Right atrium auricular region (tissue), 2 donors: Measurements from ENCODE around the gene FKBP1B. TPM values are rescaled to one million over a fixed set of nuclear protein-coding genes. Genes with fewer than 3 reads are reported as not detected.

ENCODE experiments used
- DNase-seq: peaks from one replicate; pipeline ENCODE4 v3.0.0-alpha.2; 2019; ENCODE audit warnings: low spot score
- H3K27ac ChIP-seq, 2 donors: fragments of 200-600 bp; sonication (generic); 1 replicate in 1 of 2; 2 replicates in 1 of 2; pipeline ENCODE4 v1.5.1; 2016 to 2019
- H3K27me3 ChIP-seq, 2 donors: fragments of 200-600 bp; sonication (generic); one replicate each; pipeline versions ENCODE4 v1.5.1 to v1.6.0; 2017 to 2019
- H3K36me3 ChIP-seq: fragments of 200-600 bp; sonication (generic); one replicate; pipeline ENCODE4 v1.5.1; 2016
- H3K4me1 ChIP-seq, 2 donors: fragments of 200-600 bp; sonication (generic); one replicate each; pipeline versions ENCODE4 v1.5.1 to v1.6.0; 2017 to 2019
- H3K4me3 ChIP-seq, 2 donors: fragments of 200-600 bp; sonication (generic); 1 replicate in 1 of 2; 2 replicates in 1 of 2; pipeline ENCODE4 v1.5.1; 2017 to 2019; ENCODE audit warnings: mild to moderate bottlenecking in 1 of 2, moderate library complexity in 1 of 2
- H3K9me3 ChIP-seq, 2 donors: fragments of 200-600 bp; sonication (generic); one replicate each; pipeline ENCODE4 v1.5.1; 2019
- CTCF ChIP-seq, 2 donors: fragments of 200-600 bp; sonication (generic); IDR thresholded peaks; one replicate each; pipeline ENCODE4 v1.5.1; 2019; ENCODE audit warnings: antibody characterized with exemption in 2 of 2
- total RNA-seq, 2 donors: library from RNA; depleted of rRNA; stranded (reverse); fragments of >200 nt; gene quantifications; one replicate each; pipeline ENCODE4 v1.1.0, GENCODE V29; 2016

The FKBP1B gene
- total RNA-seq, 2 donors from 2014 or later = 5.0 to 8.5 TPM

- Histone ChIP-seq H3K9me3 (no peaks in the 10 kb centered on the region), H3K27me3 (no peaks in the 10 kb centered on the region), H3K4me3 (no peak overlapping the region), H3K27ac (no peak overlapping the region), H3K4me1 (no peaks in the 10 kb centered on the region), H3K36me3 (no peaks in the 10 kb centered on the region)
- no peak for DNase-seq
- no peak for TF ChIP-seq CTCF (IDR thresholded peaks at IDR 0.05)
Measured at GRCh38 chr2:24016376-24016761, 33.2 kb upstream of the FKBP1B start.

GRCh38 chr2:24016853-24017703 is 32.5 kb upstream of the FKBP1B start:
- H3K4me3 ChIP-seq = no peak overlapping the region
- H3K27me3 ChIP-seq = no peaks in the 10 kb centered on the region
- H3K4me1 ChIP-seq = no peaks in the 10 kb centered on the region
- no peak for DNase-seq
- no peaks in the 10 kb centered on the region for H3K36me3 ChIP-seq
- no peak overlapping the region for H3K27ac ChIP-seq
- no peaks in the 10 kb centered on the region for H3K9me3 ChIP-seq
- TF ChIP-seq CTCF (IDR thresholded peaks at IDR 0.05) = no peak

GRCh38 chr2:24017711-24018110 is 31.8 kb upstream of the FKBP1B start:
- no peak for DNase-seq
- H3K4me1 ChIP-seq = no peaks in the 10 kb centered on the region
- no peak overlapping the region for H3K27ac ChIP-seq
- no peaks in the 10 kb centered on the region for H3K36me3 ChIP-seq
- no peak for TF ChIP-seq CTCF (IDR thresholded peaks at IDR 0.05)
- no peak overlapping the region for H3K4me3 ChIP-seq
- H3K27me3 ChIP-seq = no peaks in the 10 kb centered on the region
- no peaks in the 10 kb centered on the region for H3K9me3 ChIP-seq

DNA sequence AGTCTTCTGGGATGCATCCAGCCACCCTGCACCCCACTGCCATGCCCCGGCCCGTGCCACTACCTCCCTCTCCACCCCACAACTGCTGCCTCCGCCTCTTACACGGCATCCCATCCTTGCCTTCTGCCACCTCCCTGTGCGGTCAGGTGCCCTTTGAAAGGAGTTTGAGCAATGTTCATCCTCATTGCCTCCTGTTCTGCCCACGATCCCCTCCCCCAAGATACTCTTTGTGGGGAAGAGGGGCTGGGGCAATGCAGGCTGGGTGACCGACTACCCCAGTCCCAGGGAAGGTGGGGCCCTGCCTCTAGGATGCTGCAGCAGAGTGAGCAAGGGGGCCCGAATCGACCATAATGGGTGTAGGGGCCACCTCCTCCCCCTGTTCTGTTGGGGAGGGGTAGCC is 31.3 kb upstream of the FKBP1B start:
- no peak overlapping the region for H3K4me3 ChIP-seq
- no peaks in the 10 kb centered on the region for H3K36me3 ChIP-seq
- no peaks in the 10 kb centered on the region for H3K27me3 ChIP-seq
- no peaks in the 10 kb centered on the region for H3K4me1 ChIP-seq
- H3K9me3 ChIP-seq = no peaks in the 10 kb centered on the region
- H3K27ac ChIP-seq = no peak overlapping the region
- DNase-seq = no peak
- no peak for TF ChIP-seq CTCF (IDR thresholded peaks at IDR 0.05)

DNA sequence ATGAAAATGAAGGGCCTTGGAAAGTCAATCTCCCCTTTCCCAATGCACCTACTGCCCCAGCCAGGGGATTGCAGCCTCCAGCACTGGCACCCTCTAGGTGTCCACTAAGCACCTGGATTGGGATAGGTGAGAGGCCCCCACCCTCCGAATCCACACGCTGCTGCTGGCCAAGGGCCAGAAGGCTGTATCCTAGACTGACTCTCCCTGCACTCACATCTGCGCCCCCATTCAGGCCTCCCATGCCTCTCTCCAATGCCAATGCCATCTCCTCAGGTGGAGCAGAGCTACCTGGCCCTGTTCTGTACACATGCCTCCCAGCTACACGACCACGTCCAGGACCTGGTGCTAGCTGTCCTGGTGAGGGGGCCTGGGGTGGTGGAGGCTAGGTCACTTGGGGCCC is 29.8 kb upstream of the FKBP1B start:
- Histone ChIP-seq H3K4me1 (no peaks in the 10 kb centered on the region), H3K9me3 (no peaks in the 10 kb centered on the region), H3K27me3 (no peaks in the 10 kb centered on the region), H3K36me3 (no peaks in the 10 kb centered on the region), H3K27ac (no peak overlapping the region), H3K4me3 (no peak overlapping the region)
- TF ChIP-seq CTCF (IDR thresholded peaks at IDR 0.05) = no peak
- DNase-seq = no peak

GRCh38 chr2:24020244-24020643 is 29.3 kb upstream of the FKBP1B start:
- Histone ChIP-seq H3K36me3 (no peaks in the 10 kb centered on the region), H3K4me1 (no peaks in the 10 kb centered on the region), H3K9me3 (no peaks in the 10 kb centered on the region), H3K27ac (no peak overlapping the region), H3K4me3 (no peak overlapping the region), H3K27me3 (no peaks in the 10 kb centered on the region)
- no peak for TF ChIP-seq CTCF (IDR thresholded peaks at IDR 0.05)
- DNase-seq = no peak
